OCI-LY7 (cell line): ENCODE data around the gene GIMAP2. TPM values are rescaled to one million over a fixed set of nuclear protein-coding genes. Genes with fewer than 3 reads are reported as not detected.

Experiments used
- BruUV-seq: library from RNA; stranded (reverse); fragments of 400-500 nt; replicated peaks from 2 replicates; lab custom pipeline; 2021; lab: Mats Ljungman, UMichigan
- CTCF ChIA-PET: fragments of 300-600 bp; sonication (Branson Sonifier 250); formaldehyde crosslinking; loops from one replicate; lab custom pipeline; 2022; ENCODE audit warnings: antibody characterized with exemption; ENCODE audit not compliant: unreplicated experiment; lab: Charles Lee
- POLR2A ChIA-PET: fragments of 300-600 bp; sonication (Branson Sonifier 250); formaldehyde crosslinking; loops from one replicate; lab custom pipeline; 2022; ENCODE audit warnings: antibody characterized with exemption; lab: Charles Lee
- DNase-seq: peaks from one replicate; pipeline ENCODE4 v3.0.0-alpha.2; 2015; ENCODE audit warnings: low spot score
- H2AFZ ChIP-seq: fragments of 200-600 bp; sonication (generic), shearing (Covaris generic); 2 replicates; pipeline ENCODE4 v1.6.1; 2014; ENCODE audit warnings: mild to moderate bottlenecking, antibody characterized with exemption, low read length, moderate library complexity
- H3K27ac ChIP-seq: fragments of 200-600 bp; sonication (generic); 2 replicates; pipeline ENCODE4 v1.5.1; 2014; ENCODE audit warnings: mixed run types, low read depth, mild to moderate bottlenecking, moderate library complexity, low read length, inconsistent platforms; ENCODE audit not compliant: poor library complexity, severe bottlenecking
- H3K36me3 ChIP-seq: fragments of 200-600 bp; sonication (generic); 2 replicates; pipeline ENCODE4 v1.6.1; 2014; ENCODE audit warnings: mild to moderate bottlenecking, antibody characterized with exemption, low read length, moderate library complexity, mixed read lengths; ENCODE audit not compliant: insufficient read depth
- H3K4me1 ChIP-seq: fragments of 200-600 bp; sonication (generic); 2 replicates; pipeline ENCODE4 v1.5.1; 2014; ENCODE audit warnings: mild to moderate bottlenecking, low read length; ENCODE audit not compliant: insufficient read depth, poor library complexity, severe bottlenecking
- H3K4me2 ChIP-seq: fragments of 200-600 bp; sonication (generic); 2 replicates; pipeline ENCODE4 v1.6.1; 2014; ENCODE audit warnings: mild to moderate bottlenecking, low read length
- H3K4me3 ChIP-seq: fragments of 200-600 bp; sonication (generic); 2 replicates; pipeline ENCODE4 v1.5.1; 2014; ENCODE audit warnings: mild to moderate bottlenecking, low read depth, low read length; ENCODE audit not compliant: poor library complexity, severe bottlenecking
- H3K79me2 ChIP-seq: fragments of 200-600 bp; sonication (generic); 2 replicates; pipeline ENCODE4 v1.6.1; 2016; ENCODE audit warnings: low read depth, mild to moderate bottlenecking, low read length, moderate library complexity, mixed read lengths; ENCODE audit not compliant: insufficient read depth
- H3K9me2 ChIP-seq: fragments of 200-600 bp; sonication (generic); 2 replicates; pipeline ENCODE4 v1.6.1; 2016; ENCODE audit warnings: mild to moderate bottlenecking, low read length, mixed read lengths; ENCODE audit not compliant: insufficient read depth
- H3K9me3 ChIP-seq: fragments of 200-600 bp; sonication (generic); 2 replicates; pipeline ENCODE4 v1.6.1; 2014; ENCODE audit warnings: mild to moderate bottlenecking, mixed run types, low read length, mixed read lengths
- H4K20me1 ChIP-seq: fragments of 200-600 bp; sonication (generic); 2 replicates; pipeline ENCODE4 v1.6.1; 2014; ENCODE audit warnings: mild to moderate bottlenecking, antibody characterized with exemption, low read length, moderate library complexity, mixed read lengths; ENCODE audit not compliant: insufficient read depth
- EZH2phosphoT487 ChIP-seq: fragments of 200-600 bp; sonication (generic); IDR thresholded peaks from 2 replicates; pipeline ENCODE4 v1.6.1; 2018; ENCODE audit warnings: low read depth, borderline replicate concordance, mild to moderate bottlenecking, mixed run types, antibody characterized with exemption, low read length, moderate library complexity, mixed read lengths
- intact Hi-C: fragments of 100-400 bp; cut with micrococcal nuclease; formaldehyde crosslinking; loops from one replicate; pipeline ENCODE4 v1.10.0; 2022; ENCODE audit not compliant: unreplicated experiment
- total RNA-seq, 2 experiments: library from RNA; depleted of rRNA in 1 of 2; stranded (reverse); fragments of >200 nt in 1 of 2; shearing (Covaris generic) in 1 of 2; gene quantifications; 2 replicates each; pipeline ENCODE4 v1.2.3, GENCODE V29; 2014 to 2022
- TF ChIP-seq, protein P1 (sequence below): fragments of 200-600 bp; sonication (generic); conservative IDR thresholded peaks from 2 replicates; pipeline ENCODE4 v1.5.1; 2014; ENCODE audit warnings: mild to moderate bottlenecking, antibody characterized with exemption, low read length, moderate library complexity, mixed read lengths

GIMAP2 gene
- total RNA-seq, 2 experiments from 2014 or later, result not detected

DNA sequence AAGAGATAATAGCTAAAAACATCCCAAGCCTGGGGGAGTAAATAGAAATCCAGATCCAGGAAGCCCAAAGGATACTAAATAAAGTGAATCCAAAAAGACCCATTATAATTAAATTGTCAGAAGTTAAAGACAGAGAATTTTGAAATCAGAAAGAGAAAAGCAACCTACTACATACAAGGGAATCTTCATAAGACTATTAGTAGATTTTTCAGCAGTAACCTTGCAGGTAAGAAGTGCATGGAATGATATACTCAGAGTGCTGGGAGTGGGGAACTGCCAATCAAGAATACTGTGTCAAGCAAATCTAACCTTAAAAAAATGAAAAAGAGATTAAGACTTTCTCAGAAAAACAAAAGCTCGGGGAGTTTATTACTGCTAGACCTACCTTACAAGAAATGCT lies 17.7 kb downstream of the GIMAP2 start:
- peaks cover 10% of the 10 kb centered on the region; the same call in 1 of the 2 replicates for H3K9me3 ChIP-seq
- H3K4me2 ChIP-seq, result no peak overlapping the region
- TF ChIP-seq, protein P1, sequence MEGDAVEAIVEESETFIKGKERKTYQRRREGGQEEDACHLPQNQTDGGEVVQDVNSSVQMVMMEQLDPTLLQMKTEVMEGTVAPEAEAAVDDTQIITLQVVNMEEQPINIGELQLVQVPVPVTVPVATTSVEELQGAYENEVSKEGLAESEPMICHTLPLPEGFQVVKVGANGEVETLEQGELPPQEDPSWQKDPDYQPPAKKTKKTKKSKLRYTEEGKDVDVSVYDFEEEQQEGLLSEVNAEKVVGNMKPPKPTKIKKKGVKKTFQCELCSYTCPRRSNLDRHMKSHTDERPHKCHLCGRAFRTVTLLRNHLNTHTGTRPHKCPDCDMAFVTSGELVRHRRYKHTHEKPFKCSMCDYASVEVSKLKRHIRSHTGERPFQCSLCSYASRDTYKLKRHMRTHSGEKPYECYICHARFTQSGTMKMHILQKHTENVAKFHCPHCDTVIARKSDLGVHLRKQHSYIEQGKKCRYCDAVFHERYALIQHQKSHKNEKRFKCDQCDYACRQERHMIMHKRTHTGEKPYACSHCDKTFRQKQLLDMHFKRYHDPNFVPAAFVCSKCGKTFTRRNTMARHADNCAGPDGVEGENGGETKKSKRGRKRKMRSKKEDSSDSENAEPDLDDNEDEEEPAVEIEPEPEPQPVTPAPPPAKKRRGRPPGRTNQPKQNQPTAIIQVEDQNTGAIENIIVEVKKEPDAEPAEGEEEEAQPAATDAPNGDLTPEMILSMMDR, result no peak
- TF ChIP-seq EZH2phosphoT487, result no peak
- H3K79me2 ChIP-seq, result no peaks in the 10 kb centered on the region
- no TSS peak for BruUV-seq
- no peaks in the 10 kb centered on the region for H3K36me3 ChIP-seq
- H4K20me1 ChIP-seq, result no peaks in the 10 kb centered on the region
- intact Hi-C loops, result no loop called here
- no peak overlapping the region for H3K27ac ChIP-seq
- ChIA-PET POLR2A (no interaction called here), CTCF (no interaction called here)
- H3K9me2 ChIP-seq, result no peaks in the 10 kb centered on the region
- no peak overlapping the region for H2AFZ ChIP-seq
- no peaks in the 10 kb centered on the region for H3K4me1 ChIP-seq
- DNase-seq, result no peak
- H3K4me3 ChIP-seq, result no peak overlapping the region

DNA sequence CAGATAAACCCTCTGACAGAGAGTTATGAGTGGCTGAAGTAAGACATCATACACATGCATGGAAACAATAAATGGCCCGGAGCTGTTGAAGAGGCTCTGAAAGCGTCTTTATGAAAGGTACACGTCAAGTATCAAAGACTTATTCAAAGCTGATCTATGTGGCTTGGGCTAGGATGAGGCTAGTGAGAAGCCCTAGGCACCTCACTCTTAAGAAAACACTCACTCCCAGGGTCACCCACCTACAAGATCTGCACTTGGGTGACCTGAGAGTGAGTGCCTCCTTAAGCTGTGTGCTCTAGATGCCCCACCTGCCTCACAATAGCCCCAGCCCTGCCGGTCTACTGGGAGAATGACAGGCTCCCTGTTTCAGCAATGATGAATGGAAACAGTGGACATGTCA lies 29.8 kb downstream of the GIMAP2 start:
- no peaks in the 10 kb centered on the region for H3K79me2 ChIP-seq
- H4K20me1 ChIP-seq, result no peaks in the 10 kb centered on the region
- no peak overlapping the region for H2AFZ ChIP-seq
- H3K4me1 ChIP-seq, result no peaks in the 10 kb centered on the region
- H3K9me2 ChIP-seq, result no peaks in the 10 kb centered on the region
- intact Hi-C loops, result no loop called here
- no peaks in the 10 kb centered on the region for H3K9me3 ChIP-seq
- no peak overlapping the region for H3K4me3 ChIP-seq
- ChIA-PET CTCF (no interaction called here), POLR2A (no interaction called here)
- H3K27ac ChIP-seq, result no peak overlapping the region
- TF ChIP-seq, protein P1, result no peak
- no peak for TF ChIP-seq EZH2phosphoT487
- no peak for DNase-seq
- H3K36me3 ChIP-seq, result no peaks in the 10 kb centered on the region
- H3K4me2 ChIP-seq, result no peak overlapping the region
- no TSS peak for BruUV-seq

DNA sequence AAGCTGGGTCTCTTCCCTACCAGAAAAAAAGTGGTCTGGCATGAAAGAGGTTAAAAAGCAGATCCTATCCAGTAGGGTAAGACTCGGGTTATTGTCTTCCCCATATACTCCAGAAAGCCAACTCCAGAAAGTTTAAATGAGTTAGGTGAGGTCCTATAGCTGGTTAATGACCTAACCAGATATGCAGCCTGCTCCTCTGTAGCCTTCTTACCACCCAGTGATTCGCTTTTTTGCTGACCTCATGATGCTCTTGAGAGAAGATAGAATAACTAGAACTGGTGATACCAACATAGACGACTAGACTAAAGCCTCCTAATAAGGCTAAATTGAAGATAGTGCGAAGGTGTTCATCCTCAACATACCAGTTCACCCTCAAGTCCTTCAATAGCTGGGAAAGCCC lies 30.2 kb downstream of the GIMAP2 start:
- ChIA-PET POLR2A (interaction anchor here (0.6 kb wide), 2 partner anchors 170 to 1229 kb away, joined by 3 to 4 read pairs; no protein-coding TSS in a partner anchor), CTCF (interaction anchor here (0.6 kb wide), 1 partner anchor 54 kb away, joined by 3 read pairs; no protein-coding TSS in a partner anchor)
- no peak overlapping the region for H3K4me3 ChIP-seq
- H3K36me3 ChIP-seq, result no peaks in the 10 kb centered on the region
- no peak overlapping the region for H3K27ac ChIP-seq
- intact Hi-C loops, result no loop called here
- no peak overlapping the region for H3K4me2 ChIP-seq
- H3K9me3 ChIP-seq, result no peaks in the 10 kb centered on the region
- H2AFZ ChIP-seq, result no peak overlapping the region
- no peaks in the 10 kb centered on the region for H3K4me1 ChIP-seq
- H3K9me2 ChIP-seq, result no peaks in the 10 kb centered on the region
- DNase-seq, result no peak
- BruUV-seq, result no TSS peak
- TF ChIP-seq EZH2phosphoT487, result no peak
- TF ChIP-seq, protein P1, result no peak
- H3K79me2 ChIP-seq, result no peaks in the 10 kb centered on the region
- H4K20me1 ChIP-seq, result no peaks in the 10 kb centered on the region
